ENCODE measurements around the gene OR4D11. TPM values are rescaled to one million over a fixed set of nuclear protein-coding genes. Genes with fewer than 3 reads are reported as not detected.
"Not testable (repeated sequence)": the region's sequence is repeated elsewhere in the genome, so short reads cannot be mapped to it uniquely, and the experiment has no call there.

OR4D11 gene
- total RNA-seq, 1 donor from 2014 or later = not detected

- no peak for FAIRE-seq
- H3K36me3 ChIP-seq (ENCODE audit: control insufficient read depth, insufficient read depth, low read length) = no peaks in the 10 kb centered on the region
- H3K4me3 ChIP-seq (ENCODE audit: low read depth, low read length) = no peak overlapping the region
- DNase-seq (ENCODE audit: low read depth) = no peak
- no peaks in the 10 kb centered on the region for H3K27me3 ChIP-seq (ENCODE audit: control insufficient read depth, insufficient read depth, low read length)
- no peak for TF ChIP-seq CTCF (IDR thresholded peaks at IDR 0.05; ENCODE audit: insufficient read depth, low read length, severe bottlenecking)
Observed at GRCh38 chr11:59520741-59521140, 17.4 kb downstream of the OR4D11 start.

- FAIRE-seq (no peak), DNase-seq (ENCODE audit: low read depth) (no peak)
- TF ChIP-seq CTCF (IDR thresholded peaks at IDR 0.05; ENCODE audit: insufficient read depth, low read length, severe bottlenecking) = no peak
- H3K27me3 ChIP-seq (ENCODE audit: control insufficient read depth, insufficient read depth, low read length) = no peaks in the 10 kb centered on the region
- no peak overlapping the region for H3K4me3 ChIP-seq (ENCODE audit: low read depth, low read length)
- H3K36me3 ChIP-seq (ENCODE audit: control insufficient read depth, insufficient read depth, low read length) = no peaks in the 10 kb centered on the region
Observed at GRCh38 chr11:59523541-59523940, 20.2 kb downstream of the OR4D11 start.

- FAIRE-seq = peak; percentile 70
Observed at GRCh38 chr11:59528711-59529110, 25.3 kb downstream of the OR4D11 start.

GRCh38 chr11:59532620-59533019 lies 29.2 kb downstream of the OR4D11 start:
- DNase-seq (ENCODE audit: low read depth) (no peak), FAIRE-seq (no peak)
- Histone ChIP-seq H3K36me3 (ENCODE audit: control insufficient read depth, insufficient read depth, low read length) (no peaks in the 10 kb centered on the region), H3K4me3 (ENCODE audit: low read depth, low read length) (no peak overlapping the region), H3K27me3 (ENCODE audit: control insufficient read depth, insufficient read depth, low read length) (no peaks in the 10 kb centered on the region)
- TF ChIP-seq CTCF (IDR thresholded peaks at IDR 0.05; ENCODE audit: insufficient read depth, low read length, severe bottlenecking) = no peak

More at GRCh38 chr11:59528711-59529110, 25.3 kb downstream of the OR4D11 start:
- TF ChIP-seq CTCF (IDR thresholded peaks at IDR 0.05; ENCODE audit: insufficient read depth, low read length, severe bottlenecking) = no peak
- no peak for DNase-seq (ENCODE audit: low read depth)
- no peak overlapping the region for H3K4me3 ChIP-seq (ENCODE audit: low read depth, low read length)
- no peaks in the 10 kb centered on the region for H3K36me3 ChIP-seq (ENCODE audit: control insufficient read depth, insufficient read depth, low read length)
- H3K27me3 ChIP-seq (ENCODE audit: control insufficient read depth, insufficient read depth, low read length) = no peaks in the 10 kb centered on the region

GRCh38 chr11:59534676-59535075 lies 31.3 kb downstream of the OR4D11 start:
- no peak for DNase-seq (ENCODE audit: low read depth)
- Histone ChIP-seq H3K4me3 (ENCODE audit: low read depth, low read length) (no peak overlapping the region), H3K27me3 (ENCODE audit: control insufficient read depth, insufficient read depth, low read length) (no peaks in the 10 kb centered on the region), H3K36me3 (ENCODE audit: control insufficient read depth, insufficient read depth, low read length) (no peaks in the 10 kb centered on the region)
- FAIRE-seq = no peak
- no peak for TF ChIP-seq CTCF (IDR thresholded peaks at IDR 0.05; ENCODE audit: insufficient read depth, low read length, severe bottlenecking)

- no peak for FAIRE-seq
- H3K4me3 ChIP-seq (ENCODE audit: low read depth, low read length) = no peak overlapping the region
Observed at GRCh38 chr11:59542142-59542810, 38.9 kb downstream of the OR4D11 start.

GRCh38 chr11:59543713-59544112 lies 40.3 kb downstream of the OR4D11 start:
- not testable (repeated sequence) for DNase-seq (ENCODE audit: low read depth); H3K4me3 ChIP-seq (ENCODE audit: low read depth, low read length); H3K27me3 ChIP-seq (ENCODE audit: control insufficient read depth, insufficient read depth, low read length); H3K36me3 ChIP-seq (ENCODE audit: control insufficient read depth, insufficient read depth, low read length); FAIRE-seq

More at GRCh38 chr11:59542142-59542810, 38.9 kb downstream of the OR4D11 start:
- H3K27me3 ChIP-seq (ENCODE audit: control insufficient read depth, insufficient read depth, low read length) = no peaks in the 10 kb centered on the region
- no peaks in the 10 kb centered on the region for H3K36me3 ChIP-seq (ENCODE audit: control insufficient read depth, insufficient read depth, low read length)
- no peak for DNase-seq (ENCODE audit: low read depth)
- TF ChIP-seq CTCF (IDR thresholded peaks at IDR 0.05; ENCODE audit: insufficient read depth, low read length, severe bottlenecking) = no peak
